ENCODE measurements around the gene FERMT3.
"Not testable (repeated sequence)": the region's sequence is repeated elsewhere in the genome, so short reads cannot be mapped to it uniquely, and the experiment has no call there.

FERMT3 gene

GRCh38 chr11:64206457-64207255, at the start of gene FERMT3:
Gene FERMT3 (plus strand): TSS chr11:64206721. CDS start chr11:64207365, 644 bp downstream.
- no peak for DNase-seq

GRCh38 chr11:64157631-64158394, 48.7 kb upstream of the FERMT3 start:
- no peak for DNase-seq

GRCh38 chr11:64161037-64161436, 45.5 kb upstream of the FERMT3 start:
- no peak for DNase-seq

DNA sequence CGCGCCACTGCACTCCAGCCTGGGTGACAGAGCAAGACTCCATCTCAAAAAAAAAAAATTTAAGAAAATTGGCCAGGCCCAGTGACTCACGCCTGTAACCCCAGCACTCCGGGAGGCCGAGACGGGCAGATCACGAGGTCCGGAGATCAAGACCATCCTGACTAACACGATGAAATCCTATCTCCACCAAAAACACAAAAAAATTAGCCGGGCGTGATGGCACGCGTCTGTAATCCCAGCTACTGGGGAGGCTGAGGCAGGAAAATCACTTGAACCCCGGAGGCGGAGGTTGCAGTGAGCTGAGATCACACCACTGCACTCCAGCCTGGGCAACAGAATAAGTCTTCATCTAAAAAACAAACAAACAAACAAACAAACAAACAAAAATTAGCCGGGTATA, 43.8 kb upstream of the FERMT3 start:
- DNase-seq = not testable (repeated sequence)

DNA sequence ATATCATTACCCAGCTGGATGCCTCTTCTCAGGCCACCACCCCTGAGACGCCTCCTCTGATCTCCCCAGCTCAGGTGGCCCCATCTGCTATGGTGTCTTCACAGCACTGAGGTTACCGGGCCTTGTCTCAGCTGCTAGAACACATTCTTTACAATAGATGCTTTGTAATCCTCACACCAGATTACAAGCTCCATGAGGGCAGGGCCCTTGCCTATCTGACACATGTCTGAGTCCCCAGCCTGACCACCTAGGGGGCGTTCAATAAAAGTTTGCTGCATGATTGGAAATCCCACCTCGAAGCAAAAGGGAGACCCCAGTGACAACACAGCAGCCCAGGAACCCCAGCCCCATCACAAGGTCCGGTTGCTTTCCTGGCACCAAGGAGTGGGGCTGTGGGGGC, 42.6 kb upstream of the FERMT3 start:
- DNase-seq = no peak

DNA sequence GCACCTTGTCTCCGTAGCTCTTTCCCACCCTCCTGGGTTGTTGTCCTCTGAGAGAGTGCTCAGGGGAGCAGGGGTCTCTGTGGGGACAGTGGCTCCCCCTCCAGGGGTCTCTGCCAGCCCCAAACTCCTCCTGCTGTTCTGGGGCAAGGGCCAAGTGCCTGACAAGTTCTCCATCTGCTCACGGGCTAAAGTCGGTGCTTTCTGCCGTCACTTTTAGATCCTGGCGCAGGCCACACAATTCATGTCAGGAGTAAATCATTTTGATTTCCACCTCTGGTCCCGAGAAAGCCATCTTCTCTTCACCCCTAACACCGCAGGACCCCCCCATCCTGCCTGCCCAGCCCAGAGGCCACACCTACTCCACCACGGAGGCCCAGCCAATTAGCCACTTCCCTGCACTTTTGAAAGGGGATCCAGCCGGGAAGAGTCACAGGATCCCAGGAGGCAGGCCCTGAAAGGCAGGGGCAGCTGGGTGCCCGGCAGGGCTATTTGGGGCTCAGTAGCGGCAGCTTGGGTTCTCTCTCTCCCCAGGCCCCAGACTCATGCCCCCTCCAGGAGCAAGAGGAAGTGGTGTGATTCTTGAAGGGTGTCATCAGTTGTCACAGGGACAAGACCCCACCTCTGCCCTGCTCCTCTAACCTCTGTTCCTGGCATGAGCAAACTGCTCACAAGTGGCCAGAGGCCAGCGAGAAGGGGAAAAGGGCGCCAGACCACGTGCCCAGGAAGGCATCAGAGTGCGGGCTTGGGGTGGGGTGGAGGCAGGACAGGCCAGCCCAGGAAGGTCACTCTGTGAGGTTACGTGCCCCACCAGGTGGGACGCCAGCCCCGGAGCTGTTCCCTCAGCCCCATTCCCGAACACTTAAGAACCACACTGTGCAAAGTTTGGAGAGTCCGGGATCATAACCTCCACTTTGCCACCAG, 41.9 kb upstream of the FERMT3 start:
- no peak for DNase-seq

DNA sequence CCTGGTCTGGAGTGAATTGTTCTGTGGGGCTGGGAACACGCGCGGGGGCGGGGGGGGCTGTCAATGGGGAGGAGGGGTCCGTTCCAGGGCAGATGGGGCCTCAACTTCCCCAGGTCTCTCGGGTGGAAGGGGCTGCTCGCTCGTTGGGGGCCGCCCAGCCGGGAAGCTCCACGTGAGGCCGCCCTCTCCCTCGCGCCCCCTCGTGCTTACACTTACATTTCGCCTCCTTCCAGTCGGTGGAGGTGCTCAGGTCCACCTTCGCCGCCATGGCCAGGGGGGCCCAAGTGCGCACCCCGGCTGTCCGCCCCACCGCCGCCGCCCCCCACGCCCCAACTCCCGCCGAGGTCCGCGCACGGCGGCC, 41.1 kb upstream of the FERMT3 start:
- no peak for DNase-seq

DNA sequence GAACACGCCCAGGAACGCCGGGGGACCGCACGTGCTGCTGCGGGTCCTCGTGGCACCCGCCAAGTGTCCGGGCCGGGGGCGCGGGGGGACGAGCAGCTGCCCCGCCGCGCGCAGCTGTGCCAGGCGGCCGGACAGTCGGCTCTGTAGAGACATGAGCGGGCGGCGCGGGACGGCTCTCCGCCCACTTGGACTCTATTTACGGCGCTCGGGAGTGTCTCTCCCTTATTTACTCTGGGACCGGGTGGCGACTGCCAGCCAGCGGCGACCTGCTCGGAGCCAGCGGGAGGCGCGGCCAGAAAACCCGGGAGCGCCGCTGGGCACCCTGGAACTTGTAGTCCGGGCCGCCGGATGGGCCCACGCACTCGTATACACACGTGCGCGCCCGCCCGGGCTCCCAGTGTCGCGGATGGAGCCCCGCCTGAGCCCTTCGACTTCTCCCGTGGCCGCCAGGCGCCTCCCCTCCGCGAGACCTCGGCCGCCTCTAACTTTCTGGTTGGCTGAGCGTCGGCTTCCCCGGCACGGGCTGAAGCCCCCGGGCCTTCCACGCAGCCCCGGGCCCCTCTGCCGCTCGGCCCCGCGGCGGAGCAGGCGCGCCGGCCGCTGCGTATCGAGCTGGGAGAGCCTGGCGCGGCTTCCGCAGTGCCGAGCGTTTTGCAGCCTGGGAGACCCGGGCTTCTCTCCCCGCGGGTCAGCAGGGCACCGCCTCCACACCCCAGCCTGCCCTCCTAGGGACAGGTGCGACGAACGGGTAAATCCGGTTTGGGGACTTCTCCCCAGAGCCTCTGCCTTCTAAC, 40.5 kb upstream of the FERMT3 start, which contains the start of gene MACROD1:
TSS of gene MACROD1 (minus strand) at position 272 of the 794 bp plus-strand sequence. CDS start at position 153, 119 bp downstream.
- peak; percentile 62 for DNase-seq

- no peak for DNase-seq
Observed at GRCh38 chr11:64170419-64170818, 36.1 kb upstream of the FERMT3 start.

GRCh38 chr11:64173616-64174355, 32.7 kb upstream of the FERMT3 start:
- no peak for DNase-seq

DNA sequence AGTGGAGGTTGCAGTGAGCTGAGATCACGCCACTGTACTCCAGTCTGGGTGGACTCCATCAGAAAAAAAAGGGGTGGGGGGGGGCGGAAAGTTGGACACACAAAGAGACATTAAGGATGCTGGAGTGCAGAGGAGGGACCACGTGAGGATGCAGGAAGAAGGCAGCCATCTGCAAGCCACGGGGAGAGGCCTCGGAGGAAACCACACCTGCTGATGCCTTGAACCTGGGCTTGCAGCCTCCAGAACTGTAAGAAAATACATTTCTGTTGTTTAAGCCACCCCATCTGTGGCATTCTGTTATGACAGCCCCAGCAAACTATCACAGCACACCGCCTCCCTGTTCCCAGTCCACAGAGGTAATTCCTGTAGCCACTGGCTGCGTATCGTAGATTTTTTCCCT, 29.8 kb upstream of the FERMT3 start:
- no peak for DNase-seq

GRCh38 chr11:64178203-64178602, 28.3 kb upstream of the FERMT3 start:
- no peak for DNase-seq

DNA sequence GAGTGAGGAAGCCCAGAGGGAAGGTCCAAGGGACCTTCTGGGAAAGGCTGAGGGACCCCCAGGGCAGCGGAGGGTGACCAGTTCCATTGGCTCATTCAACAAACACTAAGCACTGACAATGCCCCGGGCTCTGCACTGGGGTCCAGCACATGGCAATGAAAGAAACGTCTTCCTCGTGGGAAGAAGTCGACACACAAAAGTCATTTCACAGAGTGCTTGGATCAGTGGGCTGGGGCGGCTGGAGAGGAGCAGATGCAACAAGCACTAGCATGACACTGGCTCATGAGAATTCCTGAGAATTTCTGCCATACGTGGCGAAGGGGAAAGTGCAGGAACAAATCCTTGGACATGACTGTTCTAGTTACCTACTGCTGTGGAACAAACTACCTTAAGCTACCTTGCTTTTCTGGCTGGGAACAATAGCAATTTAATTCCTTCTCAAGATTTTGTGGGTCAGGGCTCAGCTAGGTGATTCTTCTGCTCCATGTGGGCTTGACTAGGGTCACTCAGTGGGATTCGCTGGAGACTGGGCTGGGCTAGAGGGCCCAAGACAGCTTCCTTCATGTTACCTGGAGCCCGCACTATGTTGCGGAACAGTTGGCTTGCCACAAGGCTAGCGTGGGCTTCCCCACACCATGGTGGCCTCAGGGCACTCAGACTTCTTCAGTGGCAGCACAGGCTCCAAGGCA, 27.4 kb upstream of the FERMT3 start:
- no peak for DNase-seq

DNA sequence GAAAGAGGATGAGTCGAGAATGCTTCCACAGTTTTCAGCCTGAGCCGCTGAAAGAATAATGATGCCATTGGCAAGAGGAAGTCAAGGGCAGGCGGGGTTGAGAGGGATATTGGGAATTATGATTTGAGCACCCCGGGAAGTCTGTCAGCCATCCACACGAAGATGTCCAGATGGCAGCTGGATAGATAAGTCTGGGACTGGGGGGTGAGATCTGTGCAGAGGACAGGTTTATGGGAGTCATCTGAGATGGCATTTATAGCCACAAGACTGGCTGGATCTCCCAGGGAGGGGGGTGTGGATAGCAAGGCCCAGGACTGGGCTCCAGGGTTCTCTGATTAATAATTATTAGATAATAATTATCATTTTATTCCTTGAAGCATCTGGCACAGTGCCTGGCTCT, 25.6 kb upstream of the FERMT3 start:
- no peak for DNase-seq

DNA sequence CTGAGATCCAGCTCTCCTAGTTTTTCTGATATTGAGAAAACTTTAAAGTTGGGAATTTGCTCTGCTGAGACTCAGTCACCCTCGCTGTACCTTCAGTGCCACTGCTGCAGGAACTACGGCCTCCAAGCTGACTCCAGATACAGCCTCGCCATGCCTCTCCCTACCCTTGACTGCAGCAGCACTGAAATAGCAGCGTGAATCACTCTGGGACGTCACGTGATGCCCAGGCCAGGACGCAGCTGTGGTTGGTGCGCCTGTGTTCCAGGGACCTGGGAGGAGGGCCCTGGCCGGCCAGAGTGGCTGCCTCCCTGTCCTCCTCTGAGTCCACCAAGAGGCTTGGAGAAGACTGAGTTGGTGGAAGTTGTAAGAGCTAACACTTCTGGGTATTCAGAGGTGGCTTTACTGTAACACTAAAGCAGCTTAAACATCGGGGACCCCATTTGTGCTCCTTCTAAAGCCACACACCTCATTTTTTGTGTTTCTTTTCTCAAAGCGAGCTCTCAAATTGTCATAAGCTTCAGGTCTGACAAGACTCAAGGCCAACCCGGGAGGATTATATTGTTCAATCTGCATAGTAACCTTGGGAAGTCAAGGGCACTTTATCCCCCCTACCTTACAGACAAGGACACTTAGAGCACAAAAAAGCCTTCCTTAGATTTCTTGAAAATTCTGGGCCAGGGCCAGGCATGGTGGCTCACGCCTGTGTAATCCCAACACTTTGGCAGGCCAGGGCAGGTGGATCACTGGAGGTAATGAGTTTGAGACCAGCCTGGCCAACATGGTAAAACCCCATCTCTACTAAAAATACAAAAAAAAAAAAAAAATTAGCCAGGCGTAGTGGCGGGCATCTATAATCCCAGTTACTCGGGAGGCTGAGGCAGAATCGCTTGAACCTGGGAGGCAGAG, 24.8 kb upstream of the FERMT3 start:
- no peak for DNase-seq

DNA sequence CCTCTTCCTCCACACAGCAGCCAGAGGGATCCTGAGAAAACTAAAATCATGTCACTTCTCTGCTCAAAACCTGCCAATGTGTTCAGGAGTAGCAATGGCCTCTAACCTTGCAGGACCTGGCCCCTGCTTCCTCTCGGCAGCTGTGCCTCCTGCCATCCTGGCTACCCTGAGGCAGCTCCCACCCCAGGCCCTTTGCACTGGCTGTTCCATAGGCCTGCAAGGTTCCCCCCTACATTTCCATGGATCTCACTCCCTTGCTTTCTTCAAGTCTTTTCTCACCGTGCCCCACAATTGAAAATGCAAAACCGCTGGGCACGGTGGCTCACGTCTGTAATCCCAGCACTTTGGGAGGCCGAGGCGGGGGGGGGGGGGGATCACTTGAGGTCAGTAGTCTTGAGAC, 22.6 kb upstream of the FERMT3 start:
- no peak for DNase-seq

- no peak for DNase-seq
Observed at GRCh38 chr11:64185175-64185692, 21.3 kb upstream of the FERMT3 start.

DNA sequence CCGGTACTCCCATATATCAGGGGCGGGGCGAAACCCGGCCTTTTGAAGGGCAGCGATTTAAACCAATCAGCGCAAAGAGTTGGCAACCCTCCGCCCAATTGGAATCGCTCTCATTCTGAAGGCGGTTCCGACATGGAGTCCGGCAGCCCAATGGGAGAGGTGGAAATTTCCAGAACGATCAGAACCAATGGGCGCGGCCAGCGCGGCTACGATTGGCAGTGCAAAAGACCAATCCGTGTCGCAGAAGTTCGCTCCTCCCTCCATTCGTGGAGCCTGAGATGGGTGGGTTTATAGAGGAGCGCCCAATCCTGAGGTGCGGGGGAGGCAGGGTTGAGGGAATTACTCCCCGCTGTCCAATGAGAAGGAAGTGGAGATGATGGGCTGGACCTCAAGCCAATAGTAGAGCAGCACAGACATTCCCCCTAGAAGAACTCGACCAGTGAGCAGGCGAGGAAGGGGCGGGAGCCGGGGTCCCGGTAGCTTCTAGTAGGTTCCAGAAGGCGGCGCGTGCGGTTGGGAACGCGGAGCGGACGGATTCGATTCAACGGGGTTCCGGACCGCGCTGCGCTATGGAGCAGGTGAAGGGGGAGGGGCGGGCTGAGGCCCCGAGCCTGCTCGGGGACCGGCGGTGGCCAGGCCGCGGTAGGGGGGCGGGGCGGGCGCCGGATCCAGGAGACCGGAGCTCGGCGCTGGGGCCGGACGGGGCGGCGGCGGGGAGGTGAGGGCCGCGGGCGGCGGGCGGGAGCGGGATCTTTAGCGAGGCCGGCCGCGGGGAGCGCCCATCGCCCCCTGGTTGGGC, 20.6 kb upstream of the FERMT3 start, which contains the start of gene STIP1:
TSS of gene STIP1 (plus strand) at position 479 of the 799 bp plus-strand sequence. CDS start at position 570, 91 bp downstream.
- peak; percentile 97 for DNase-seq
